ENCODE results near the gene LACTBL1. TPM values are rescaled to one million over a fixed set of nuclear protein-coding genes. Genes with fewer than 3 reads are reported as not detected.

The LACTBL1 gene
- total RNA-seq, 1 experiment from 2014 or later, result not detected

DNA sequence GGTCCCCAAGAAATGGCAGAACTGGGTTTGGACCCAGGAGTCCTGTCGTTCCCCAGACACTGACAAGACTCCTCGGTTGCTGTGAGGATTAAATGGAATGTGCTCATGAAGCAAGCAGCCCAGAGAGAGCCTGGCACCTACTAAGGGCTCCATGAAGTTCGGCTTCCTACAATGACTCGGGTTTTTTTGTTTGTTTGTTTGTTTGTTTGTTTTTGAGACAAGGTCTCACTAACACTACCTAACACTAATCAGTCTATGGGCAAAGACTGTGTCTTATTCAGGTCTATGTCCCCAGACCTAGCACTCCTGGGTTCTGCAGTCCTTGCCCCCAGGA is 3.4 kb upstream of the LACTBL1 start:
- POLR2A ChIA-PET, result no interaction called here
- H3K4me1 Mint-ChIP-seq (ENCODE audit: insufficient read depth, unreplicated experiment), result peaks cover 36% of the 10 kb centered on the region
- H3K9me3 Mint-ChIP-seq (ENCODE audit: unreplicated experiment), result no peaks in the 10 kb centered on the region
- no peak overlapping the region for H3K27ac Mint-ChIP-seq (ENCODE audit: low read depth, unreplicated experiment)
- no peaks in the 10 kb centered on the region for H3K36me3 Mint-ChIP-seq (ENCODE audit: insufficient read depth, unreplicated experiment)
- TF ChIP-seq, protein P1, sequence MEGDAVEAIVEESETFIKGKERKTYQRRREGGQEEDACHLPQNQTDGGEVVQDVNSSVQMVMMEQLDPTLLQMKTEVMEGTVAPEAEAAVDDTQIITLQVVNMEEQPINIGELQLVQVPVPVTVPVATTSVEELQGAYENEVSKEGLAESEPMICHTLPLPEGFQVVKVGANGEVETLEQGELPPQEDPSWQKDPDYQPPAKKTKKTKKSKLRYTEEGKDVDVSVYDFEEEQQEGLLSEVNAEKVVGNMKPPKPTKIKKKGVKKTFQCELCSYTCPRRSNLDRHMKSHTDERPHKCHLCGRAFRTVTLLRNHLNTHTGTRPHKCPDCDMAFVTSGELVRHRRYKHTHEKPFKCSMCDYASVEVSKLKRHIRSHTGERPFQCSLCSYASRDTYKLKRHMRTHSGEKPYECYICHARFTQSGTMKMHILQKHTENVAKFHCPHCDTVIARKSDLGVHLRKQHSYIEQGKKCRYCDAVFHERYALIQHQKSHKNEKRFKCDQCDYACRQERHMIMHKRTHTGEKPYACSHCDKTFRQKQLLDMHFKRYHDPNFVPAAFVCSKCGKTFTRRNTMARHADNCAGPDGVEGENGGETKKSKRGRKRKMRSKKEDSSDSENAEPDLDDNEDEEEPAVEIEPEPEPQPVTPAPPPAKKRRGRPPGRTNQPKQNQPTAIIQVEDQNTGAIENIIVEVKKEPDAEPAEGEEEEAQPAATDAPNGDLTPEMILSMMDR (IDR thresholded peaks at IDR 0.05; ENCODE audit: unreplicated experiment), result no peak
- no TSS peak for BruUV-seq (replicated peaks)
- intact Hi-C loops (cut with micrococcal nuclease), result loop anchor here (1.0 to 5.0 kb wide), 8 partner anchors 43 to 661 kb away; partner anchors contain the start of gene KDM1A
- no peaks in the 10 kb centered on the region for H3K27me3 Mint-ChIP-seq (ENCODE audit: insufficient read depth, unreplicated experiment)
- no peak overlapping the region for H3K4me3 Mint-ChIP-seq (ENCODE audit: unreplicated experiment)
- no peak for DNase-seq (ENCODE audit: unreplicated experiment)
- CTCF ChIA-PET, result interaction anchor here (0.6 to 2.1 kb wide), 7 partner anchors 12 to 297 kb away, joined by 3 to 15 read pairs (median 3); no protein-coding TSS in a partner anchor

DNA sequence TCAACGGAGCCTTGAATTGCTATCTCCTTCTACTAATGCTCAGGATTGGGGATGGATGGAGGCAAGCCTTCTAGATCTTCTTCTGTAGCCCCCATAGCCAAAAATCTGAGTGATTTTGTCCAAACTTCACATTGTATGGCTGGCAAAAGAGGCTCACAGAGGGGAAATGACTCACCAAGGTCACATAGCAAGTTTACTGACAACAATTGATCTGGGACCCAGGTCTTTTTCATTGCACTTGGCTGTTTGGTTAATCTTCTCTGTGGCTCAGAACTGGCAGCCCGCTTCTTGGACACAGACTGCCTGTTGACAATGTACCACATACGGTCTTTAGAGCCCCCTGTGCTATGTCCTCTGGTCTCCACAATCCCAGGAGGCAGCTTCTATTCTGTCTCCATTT is 3.0 kb upstream of the LACTBL1 start:
- ChIA-PET CTCF (interaction anchor here (0.6 to 2.1 kb wide), 6 partner anchors 11 to 298 kb away, joined by 3 to 12 read pairs (median 4); no protein-coding TSS in a partner anchor), POLR2A (no interaction called here)
- no peaks in the 10 kb centered on the region for H3K27me3 Mint-ChIP-seq (ENCODE audit: insufficient read depth, unreplicated experiment)
- H3K27ac Mint-ChIP-seq (ENCODE audit: low read depth, unreplicated experiment), result no peak overlapping the region
- no peaks in the 10 kb centered on the region for H3K9me3 Mint-ChIP-seq (ENCODE audit: unreplicated experiment)
- no peaks in the 10 kb centered on the region for H3K36me3 Mint-ChIP-seq (ENCODE audit: insufficient read depth, unreplicated experiment)
- intact Hi-C loops (cut with micrococcal nuclease), result loop anchor here (1.0 to 5.0 kb wide), 8 partner anchors 43 to 662 kb away; partner anchors contain the start of gene KDM1A
- H3K4me3 Mint-ChIP-seq (ENCODE audit: unreplicated experiment), result no peak overlapping the region
- TF ChIP-seq, protein P1 (IDR thresholded peaks at IDR 0.05; ENCODE audit: unreplicated experiment), result no peak
- no TSS peak for BruUV-seq (replicated peaks)
- H3K4me1 Mint-ChIP-seq (ENCODE audit: insufficient read depth, unreplicated experiment), result peaks cover 36% of the 10 kb centered on the region
- DNase-seq (ENCODE audit: unreplicated experiment), result no peak

GRCh38 chr1:22971611-22972405 is 858 bp downstream of the LACTBL1 start:
- Mint-ChIP-seq H3K27ac (ENCODE audit: low read depth, unreplicated experiment) (no peak overlapping the region), H3K36me3 (ENCODE audit: insufficient read depth, unreplicated experiment) (no peaks in the 10 kb centered on the region), H3K4me3 (ENCODE audit: unreplicated experiment) (no peak overlapping the region), H3K27me3 (ENCODE audit: insufficient read depth, unreplicated experiment) (peaks cover 10% of the 10 kb centered on the region), H3K4me1 (ENCODE audit: insufficient read depth, unreplicated experiment) (peaks cover 41% of the 10 kb centered on the region), H3K9me3 (ENCODE audit: unreplicated experiment) (no peaks in the 10 kb centered on the region)
- TF ChIP-seq, protein P1 (IDR thresholded peaks at IDR 0.05; ENCODE audit: unreplicated experiment), result no peak
- CTCF ChIA-PET, result interaction anchor here (1.0 to 1.5 kb wide), 3 partner anchors 213 to 301 kb away, joined by 3 to 8 read pairs (median 4); no protein-coding TSS in a partner anchor
- POLR2A ChIA-PET, result interaction anchor here (0.8 to 1.4 kb wide), 2 partner anchors 49 to 118 kb away, joined by 3 to 6 read pairs; no protein-coding TSS in a partner anchor
- intact Hi-C loops (cut with micrococcal nuclease), result no loop called here
- BruUV-seq (replicated peaks), result no TSS peak
- no peak for DNase-seq (ENCODE audit: unreplicated experiment)

- DNase-seq (ENCODE audit: unreplicated experiment), result no peak
- POLR2A ChIA-PET, result interaction anchor here (0.7 to 1.4 kb wide), 3 partner anchors 49 to 238 kb away, joined by 3 to 6 read pairs (median 3); no protein-coding TSS in a partner anchor
- Mint-ChIP-seq H3K27ac (ENCODE audit: low read depth, unreplicated experiment) (no peak overlapping the region), H3K4me1 (ENCODE audit: insufficient read depth, unreplicated experiment) (peaks cover 34% of the 10 kb centered on the region), H3K36me3 (ENCODE audit: insufficient read depth, unreplicated experiment) (no peaks in the 10 kb centered on the region), H3K9me3 (ENCODE audit: unreplicated experiment) (no peaks in the 10 kb centered on the region), H3K27me3 (ENCODE audit: insufficient read depth, unreplicated experiment) (peaks cover 10% of the 10 kb centered on the region), H3K4me3 (ENCODE audit: unreplicated experiment) (no peak overlapping the region)
- intact Hi-C loops (cut with micrococcal nuclease), result no loop called here
- TF ChIP-seq, protein P1 (IDR thresholded peaks at IDR 0.05; ENCODE audit: unreplicated experiment), result no peak
- CTCF ChIA-PET, result interaction anchor here (1.2 to 1.5 kb wide), 2 partner anchors 128 to 214 kb away, joined by 6 to 8 read pairs; no protein-coding TSS in a partner anchor
- BruUV-seq (replicated peaks), result no TSS peak
Measured at GRCh38 chr1:22971161-22971560, 1.5 kb downstream of the LACTBL1 start.
